DND-41 (cell line): ENCODE results near the gene CD164.

ENCODE experiments used
- ATAC-seq: fragments of 200-7000 bp; cut with Tn5 transposase; 3 replicates; pipeline ENCODE4 v1.9.1; 2021; ENCODE audit warnings: low read depth; ENCODE audit not compliant: insufficient read depth
- DNase-seq: peaks from one replicate; pipeline ENCODE4 v3.0.0-alpha.2; 2020
- H2AFZ ChIP-seq: 2 replicates; pipeline ENCODE4 v1.6.0; 2012; ENCODE audit warnings: low read depth, low read length
- H3K27ac ChIP-seq: 2 replicates; pipeline ENCODE4 v1.5.1; 2012; ENCODE audit warnings: low read length, inconsistent platforms
- H3K27me3 ChIP-seq: fragments of 200-600 bp; sonication (generic); 2 replicates; pipeline ENCODE4 v1.6.0; 2012; ENCODE audit warnings: low read length, mild to moderate bottlenecking, inconsistent platforms; ENCODE audit not compliant: insufficient read depth, poor library complexity
- H3K36me3 ChIP-seq: 2 replicates; pipeline ENCODE4 v1.5.1; 2012; ENCODE audit warnings: low read length, inconsistent platforms; ENCODE audit not compliant: insufficient read depth
- H3K4me1 ChIP-seq: 2 replicates; pipeline ENCODE4 v1.5.1; 2012; ENCODE audit warnings: mild to moderate bottlenecking, low read length; ENCODE audit not compliant: insufficient read depth
- H3K4me2 ChIP-seq: 2 replicates; pipeline ENCODE4 v1.6.0; 2012; ENCODE audit warnings: mild to moderate bottlenecking, moderate library complexity, low read length, inconsistent platforms; ENCODE audit not compliant: insufficient read depth
- H3K4me3 ChIP-seq, 2 experiments: fragments of 200-600 bp in 1 of 2; shearing (Covaris generic) in 1 of 2; 2 replicates each; pipeline ENCODE4 v1.5.1; 2012 to 2016; ENCODE audit warnings: inconsistent platforms in 2 of 2, low read length in 2 of 2, mild to moderate bottlenecking in 2 of 2, low read depth in 1 of 2, moderate library complexity in 1 of 2
- H3K79me2 ChIP-seq: 2 replicates; pipeline ENCODE4 v1.6.0; 2012; ENCODE audit warnings: low read length, inconsistent platforms; ENCODE audit not compliant: insufficient read depth
- H3K9ac ChIP-seq: 2 replicates; pipeline ENCODE4 v1.6.0; 2012; ENCODE audit warnings: low read depth, mild to moderate bottlenecking, inconsistent platforms, low read length, moderate library complexity
- H3K9me3 ChIP-seq: 2 replicates; pipeline ENCODE4 v1.5.1; 2012; ENCODE audit warnings: low read length, moderate library complexity, mild to moderate bottlenecking, inconsistent platforms; ENCODE audit not compliant: insufficient read depth, severe bottlenecking
- H4K20me1 ChIP-seq: 2 replicates; pipeline ENCODE4 v1.6.0; 2012; ENCODE audit warnings: low read length; ENCODE audit not compliant: insufficient read depth
- CTCF ChIP-seq: IDR thresholded peaks from 2 replicates; pipeline ENCODE4 v1.5.1; 2012; ENCODE audit warnings: borderline replicate concordance, low read length, moderate library complexity, mild to moderate bottlenecking; ENCODE audit not compliant: poor library complexity, severe bottlenecking; ENCODE audit errors: extremely low read depth
- EZH2 ChIP-seq: IDR thresholded peaks from 3 replicates; pipeline ENCODE4 v1.6.1; 2012; ENCODE audit warnings: borderline replicate concordance, low read depth, mild to moderate bottlenecking, moderate library complexity, low read length, inconsistent platforms; ENCODE audit not compliant: severe bottlenecking

CD164 gene

DNA sequence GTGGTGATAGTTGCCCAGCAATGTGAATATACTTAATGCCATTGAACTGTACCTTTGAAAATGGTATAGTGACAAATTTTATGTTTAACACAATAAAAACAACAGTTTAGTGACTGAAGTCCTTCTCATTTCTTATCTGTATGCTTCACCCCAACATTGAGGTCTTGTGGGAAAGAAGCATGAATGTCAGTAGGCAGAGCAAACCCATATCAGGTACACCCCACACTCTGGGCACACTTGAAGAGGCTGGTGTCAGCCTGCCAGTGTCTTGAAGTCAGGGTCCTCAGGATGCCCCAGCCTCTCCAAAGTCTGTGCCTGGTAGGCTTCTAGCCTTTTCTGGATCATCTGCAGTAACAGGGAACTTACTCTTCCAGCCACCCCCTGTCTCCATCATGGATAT, 51.2 kb downstream of the CD164 start:
- no peak overlapping the region for H3K27ac ChIP-seq
- no peaks in the 10 kb centered on the region for H3K9me3 ChIP-seq
- H3K36me3 ChIP-seq: no peaks in the 10 kb centered on the region
- TF ChIP-seq CTCF (no peak), EZH2 (no peak)
- no peak overlapping the region for H3K9ac ChIP-seq
- no peaks in the 10 kb centered on the region for H3K79me2 ChIP-seq
- no peaks in the 10 kb centered on the region for H4K20me1 ChIP-seq
- ATAC-seq (no peak), DNase-seq (no peak)
- no peak overlapping the region for H3K4me3 ChIP-seq
- H2AFZ ChIP-seq: no peak overlapping the region
- no peak overlapping the region for H3K4me2 ChIP-seq
- no peaks in the 10 kb centered on the region for H3K4me1 ChIP-seq
- H3K27me3 ChIP-seq: no peaks in the 10 kb centered on the region

DNA sequence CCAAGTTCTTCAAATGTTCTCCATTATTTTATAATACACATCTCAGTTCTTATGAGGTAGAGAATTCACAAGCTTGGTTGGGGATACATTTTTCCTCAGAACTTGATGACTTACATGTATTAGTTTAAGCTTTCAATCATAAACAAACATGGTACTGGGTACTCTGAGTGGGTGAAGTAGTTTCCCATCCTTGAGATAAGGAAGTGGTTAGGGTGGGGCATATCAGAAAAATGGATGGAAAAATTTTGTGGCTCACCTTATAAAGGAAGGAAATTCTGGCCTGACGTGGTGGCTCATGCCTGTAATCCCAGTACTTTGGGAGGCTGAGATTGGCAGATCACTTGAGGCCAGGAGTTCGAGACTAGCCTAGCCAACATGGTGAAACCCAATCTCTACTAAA, 52.0 kb downstream of the CD164 start:
- no peaks in the 10 kb centered on the region for H3K36me3 ChIP-seq
- no peaks in the 10 kb centered on the region for H3K79me2 ChIP-seq
- no peak overlapping the region for H3K4me3 ChIP-seq
- H2AFZ ChIP-seq: no peak overlapping the region
- H3K4me2 ChIP-seq: no peak overlapping the region
- H3K9ac ChIP-seq: no peak overlapping the region
- no peaks in the 10 kb centered on the region for H3K4me1 ChIP-seq
- no peaks in the 10 kb centered on the region for H3K27me3 ChIP-seq
- no peaks in the 10 kb centered on the region for H3K9me3 ChIP-seq
- TF ChIP-seq CTCF (no peak), EZH2 (no peak)
- ATAC-seq (no peak), DNase-seq (no peak)
- H4K20me1 ChIP-seq: no peaks in the 10 kb centered on the region
- H3K27ac ChIP-seq: no peak overlapping the region

GRCh38 chr6:109328629-109329028, 53.6 kb downstream of the CD164 start:
- H3K9me3 ChIP-seq: no peaks in the 10 kb centered on the region
- H3K4me3 ChIP-seq: no peak overlapping the region
- TF ChIP-seq EZH2 (no peak), CTCF (no peak)
- H3K27me3 ChIP-seq: no peaks in the 10 kb centered on the region
- DNase-seq (no peak), ATAC-seq (no peak)
- no peak overlapping the region for H3K27ac ChIP-seq
- no peak overlapping the region for H2AFZ ChIP-seq
- H3K9ac ChIP-seq: no peak overlapping the region
- no peaks in the 10 kb centered on the region for H3K36me3 ChIP-seq
- H3K79me2 ChIP-seq: no peaks in the 10 kb centered on the region
- no peaks in the 10 kb centered on the region for H3K4me1 ChIP-seq
- no peaks in the 10 kb centered on the region for H4K20me1 ChIP-seq
- H3K4me2 ChIP-seq: no peak overlapping the region

- H3K27ac ChIP-seq: no peak overlapping the region
- H3K27me3 ChIP-seq: no peaks in the 10 kb centered on the region
- TF ChIP-seq CTCF (no peak), EZH2 (no peak)
- no peak overlapping the region for H2AFZ ChIP-seq
- H3K4me1 ChIP-seq: peaks cover 3% of the 10 kb centered on the region; the same call in 1 of the 2 replicates
- no peaks in the 10 kb centered on the region for H3K9me3 ChIP-seq
- H4K20me1 ChIP-seq: no peaks in the 10 kb centered on the region
- H3K4me2 ChIP-seq: no peak overlapping the region
- ATAC-seq: no peak
- no peak overlapping the region for H3K4me3 ChIP-seq
- no peaks in the 10 kb centered on the region for H3K36me3 ChIP-seq
- H3K79me2 ChIP-seq: no peaks in the 10 kb centered on the region
- no peak overlapping the region for H3K9ac ChIP-seq
- no peak for DNase-seq
These were observed 54.3 kb downstream of the CD164 start for GRCh38 chr6:109327959-109328358.
